Lung (tissue), 12 donors: Measurements from ENCODE around the gene SEC24C. TPM values are rescaled to one million over a fixed set of nuclear protein-coding genes. Genes with fewer than 3 reads are reported as not detected.
A peak's percentile ranks its signal among the peaks of the same experiment; 100 is the strongest.
"Not testable (repeated sequence)": the region's sequence is repeated elsewhere in the genome, so short reads cannot be mapped to it uniquely, and the experiment has no call there.

Experiments used
- ATAC-seq: fragments of 200-7000 bp; cut with Tn5 transposase; one replicate; pipeline ENCODE4 v1.9.1; 2020; ENCODE audit warnings: moderate number of reproducible peaks; ENCODE audit not compliant: insufficient read depth, low FRiP score
- DNase-seq, 3 donors: peaks; one replicate each; pipeline ENCODE4 v3.0.0-alpha.2; 2013 to 2017
- H3K27ac ChIP-seq, 2 donors: one replicate each; pipeline ENCODE4 v1.5.1; 2013; ENCODE audit warnings: mild to moderate bottlenecking in 2 of 2, moderate library complexity in 2 of 2, control low read depth in 1 of 2, inconsistent platforms in 1 of 2, low read depth in 1 of 2, low read length in 1 of 2
- H3K27me3 ChIP-seq, 3 donors: one replicate each; pipeline ENCODE4 v1.5.1; 2013; ENCODE audit warnings: low read length in 2 of 3; ENCODE audit not compliant: control insufficient read depth in 3 of 3, insufficient read depth in 3 of 3
- H3K36me3 ChIP-seq, 4 donors: one replicate each; pipeline ENCODE4 v1.5.1; 2013; ENCODE audit warnings: low read length in 4 of 4, mild to moderate bottlenecking in 1 of 4, moderate library complexity in 1 of 4; ENCODE audit not compliant: control insufficient read depth in 4 of 4, insufficient read depth in 4 of 4
- H3K4me1 ChIP-seq, 5 donors: one replicate each; pipeline ENCODE4 v1.5.1; 2013; ENCODE audit warnings: low read length in 5 of 5, mild to moderate bottlenecking in 2 of 5, moderate library complexity in 1 of 5; ENCODE audit not compliant: control insufficient read depth in 5 of 5, insufficient read depth in 5 of 5
- H3K4me3 ChIP-seq: one replicate; pipeline ENCODE4 v1.5.1; 2013; ENCODE audit warnings: mild to moderate bottlenecking, control low read depth, moderate library complexity
- H3K9ac ChIP-seq, 2 donors: one replicate each; pipeline ENCODE4 v1.5.1; 2013; ENCODE audit warnings: low read length in 2 of 2, control low read depth in 1 of 2; ENCODE audit not compliant: insufficient read depth in 1 of 2
- H3K9me3 ChIP-seq, 4 donors: one replicate each; pipeline ENCODE4 v1.5.1; 2013; ENCODE audit warnings: low read length in 3 of 4, mild to moderate bottlenecking in 1 of 4, moderate library complexity in 1 of 4; ENCODE audit not compliant: control insufficient read depth in 4 of 4, insufficient read depth in 3 of 4
- WGBS, 2 donors: extraction: QIAGEN DNeasy Blood & Tissue Kit; methylation state at CpG; one replicate each; pipeline ENCODE4 v1.1.7; 2013; 5-methylcytosine and 5-hydroxymethylcytosine counted together
- polyA plus RNA-seq, 2 donors: library from polyadenylated mRNA; stranded (reverse); fragments of 200-250 nt; gene quantifications; one replicate each; pipeline ENCODE4 v1.2.1, GENCODE V29; 2013
- total RNA-seq, 2 donors: library from RNA; depleted of rRNA in 1 of 2; stranded (reverse); fragments of >200 nt in 1 of 2; gene quantifications; one replicate each; pipeline ENCODE4 v1.2.1, GENCODE V29; 2014 to 2021
- TF ChIP-seq, protein P1 (sequence below): IDR thresholded peaks from 2 replicates; pipeline ENCODE4 v1.5.1; 2012; ENCODE audit warnings: mild to moderate bottlenecking; ENCODE audit errors: control extremely low read depth, extremely low read depth
- donor health status: control.
- donor health status: control.
- donor health status: Bipolar disorder and iron deficiency.
- donor health status: healthy.
- donor health status: DM: yes; HTN: yes; CAD: no.

Gene SEC24C
- total and polyA plus RNA-seq, 4 donors, result 42.3 to 77.4 (median 57.4) TPM

DNA sequence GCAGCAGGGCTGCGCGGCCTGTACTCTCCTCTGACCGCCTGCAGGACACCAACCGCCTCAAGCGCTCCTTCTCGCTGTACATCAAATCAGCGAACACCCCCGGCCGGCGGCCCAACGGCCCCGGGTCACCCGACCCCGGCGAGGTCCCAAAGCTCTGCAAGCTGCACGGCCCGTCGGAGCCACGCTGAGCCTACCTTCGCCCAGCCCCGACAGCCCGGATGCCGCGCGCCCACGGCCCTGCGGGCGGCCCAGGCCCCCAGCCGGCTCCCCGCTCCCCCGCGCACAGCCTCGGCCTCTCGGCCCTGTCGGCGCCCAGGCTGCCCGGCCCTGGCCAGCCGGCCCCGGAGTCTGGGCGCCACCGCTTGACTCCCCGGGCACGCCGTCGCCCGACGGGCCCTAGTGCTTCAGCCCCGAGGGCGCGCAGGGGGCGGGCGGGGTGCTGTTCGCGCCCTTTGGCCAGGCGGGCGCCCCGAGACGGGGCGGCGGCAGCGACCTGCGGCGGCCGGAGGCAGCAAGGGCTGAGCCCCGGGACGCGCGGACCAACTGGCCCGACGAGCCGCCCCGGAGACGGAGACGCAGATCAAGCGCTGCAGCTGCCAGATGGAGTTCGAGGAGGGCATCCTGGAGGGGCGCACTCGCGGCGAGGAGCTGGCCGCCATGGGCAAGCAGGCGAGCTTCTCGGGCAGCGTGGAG lies 11.1 kb upstream of the SEC24C start:
- Histone ChIP-seq H3K4me3 (no peak overlapping the region), H3K4me1 (peaks cover 0 to 12% (median 2%) of the 10 kb centered on the region in 5 donors), H3K36me3 (peaks cover 0 to 28% (median 3%) of the 10 kb centered on the region in 4 donors), H3K9ac (no peak overlapping the region), H3K27me3 (no peaks in the 10 kb centered on the region), H3K27ac (no peak overlapping the region), H3K9me3 (no peaks in the 10 kb centered on the region)
- ATAC-seq (no peak), DNase-seq (no peak)
- 85 to 86% methylated on average over 82 to 84 of the region's 84 CpGs for WGBS, 2 donors
- TF ChIP-seq, protein P1, sequence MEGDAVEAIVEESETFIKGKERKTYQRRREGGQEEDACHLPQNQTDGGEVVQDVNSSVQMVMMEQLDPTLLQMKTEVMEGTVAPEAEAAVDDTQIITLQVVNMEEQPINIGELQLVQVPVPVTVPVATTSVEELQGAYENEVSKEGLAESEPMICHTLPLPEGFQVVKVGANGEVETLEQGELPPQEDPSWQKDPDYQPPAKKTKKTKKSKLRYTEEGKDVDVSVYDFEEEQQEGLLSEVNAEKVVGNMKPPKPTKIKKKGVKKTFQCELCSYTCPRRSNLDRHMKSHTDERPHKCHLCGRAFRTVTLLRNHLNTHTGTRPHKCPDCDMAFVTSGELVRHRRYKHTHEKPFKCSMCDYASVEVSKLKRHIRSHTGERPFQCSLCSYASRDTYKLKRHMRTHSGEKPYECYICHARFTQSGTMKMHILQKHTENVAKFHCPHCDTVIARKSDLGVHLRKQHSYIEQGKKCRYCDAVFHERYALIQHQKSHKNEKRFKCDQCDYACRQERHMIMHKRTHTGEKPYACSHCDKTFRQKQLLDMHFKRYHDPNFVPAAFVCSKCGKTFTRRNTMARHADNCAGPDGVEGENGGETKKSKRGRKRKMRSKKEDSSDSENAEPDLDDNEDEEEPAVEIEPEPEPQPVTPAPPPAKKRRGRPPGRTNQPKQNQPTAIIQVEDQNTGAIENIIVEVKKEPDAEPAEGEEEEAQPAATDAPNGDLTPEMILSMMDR, result no peak

DNA sequence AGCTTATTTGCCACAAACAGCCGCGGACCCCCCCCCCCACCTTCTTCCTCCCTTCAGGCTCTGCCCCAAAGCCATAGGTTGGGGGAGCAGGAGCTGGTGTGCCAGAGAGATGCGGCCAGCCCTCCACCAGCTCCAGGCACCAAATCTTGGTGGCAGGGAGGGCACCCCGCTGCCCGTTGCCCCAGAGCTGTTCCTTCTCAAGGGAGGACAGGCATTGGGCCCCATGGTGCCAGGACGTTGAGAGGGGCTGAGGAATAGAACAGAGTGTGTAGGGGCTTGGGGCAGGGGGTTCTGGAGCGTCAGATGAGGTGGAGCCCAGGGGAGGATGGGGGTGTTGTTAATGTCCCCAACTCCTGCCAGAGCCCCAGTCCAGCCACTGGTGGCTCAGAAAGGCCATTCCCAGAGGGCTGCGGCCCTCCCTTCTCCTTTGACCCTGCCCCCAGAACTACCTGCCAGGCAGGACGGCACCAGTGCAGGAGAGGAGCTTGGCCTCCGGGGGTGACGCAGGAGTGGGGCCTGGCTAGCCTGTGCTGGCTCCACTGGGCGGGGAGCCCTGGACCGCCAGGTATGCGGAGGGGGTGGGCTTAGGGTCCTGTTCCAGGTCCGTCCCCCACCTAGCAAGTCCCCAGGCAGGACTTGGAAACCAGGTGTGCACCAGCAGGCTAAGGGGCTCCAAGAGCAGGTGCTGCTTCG lies 10.0 kb upstream of the SEC24C start:
- H3K36me3 ChIP-seq, result peaks cover 0 to 28% (median 2%) of the 10 kb centered on the region in 4 donors
- ATAC-seq, result no peak
- no peak overlapping the region for H3K4me3 ChIP-seq
- H3K9me3 ChIP-seq, result no peaks in the 10 kb centered on the region
- DNase-seq, result no peak
- WGBS, 2 donors, result 92 to 93% methylated on average over 14 to 16 of the region's 16 CpGs
- H3K27me3 ChIP-seq, result no peaks in the 10 kb centered on the region
- TF ChIP-seq, protein P1, result no peak
- H3K4me1 ChIP-seq, result peaks cover 0 to 12% (median 2%) of the 10 kb centered on the region in 5 donors
- no peak overlapping the region for H3K9ac ChIP-seq
- peak overlapping the region in 1 of 2 donors; percentile 5 for H3K27ac ChIP-seq

DNA sequence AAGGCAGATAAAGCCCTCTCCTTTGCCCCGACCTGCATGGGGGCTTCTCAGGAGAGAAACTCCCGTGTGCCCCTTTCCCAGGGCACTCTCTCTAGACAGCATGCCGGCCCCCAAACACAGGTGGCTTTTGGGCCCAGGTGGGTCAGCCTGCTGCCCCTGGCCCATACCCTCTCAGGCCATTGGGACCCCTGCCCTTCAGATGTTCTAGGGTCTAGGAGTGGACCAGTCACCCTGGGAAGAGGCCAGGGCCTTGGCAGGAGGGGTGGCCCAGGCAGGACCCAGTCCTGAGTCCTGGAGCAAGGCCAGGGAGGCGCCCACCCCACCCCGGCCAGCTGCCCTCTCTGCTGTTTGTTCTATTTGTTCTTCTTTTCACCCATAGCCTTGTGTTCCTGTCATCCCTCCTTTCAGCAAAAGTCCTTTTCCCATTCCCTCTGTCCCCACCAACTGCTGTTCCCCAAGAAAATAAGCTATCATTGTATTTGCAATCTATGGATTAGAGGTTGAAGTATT lies 9.3 kb upstream of the SEC24C start:
- Histone ChIP-seq H3K4me3 (no peak overlapping the region), H3K27ac (no peak overlapping the region), H3K27me3 (no peaks in the 10 kb centered on the region), H3K9ac (no peak overlapping the region), H3K4me1 (peaks cover 0 to 12% (median 2%) of the 10 kb centered on the region in 5 donors), H3K36me3 (peaks cover 0 to 28% (median 2%) of the 10 kb centered on the region in 4 donors), H3K9me3 (no peaks in the 10 kb centered on the region)
- ATAC-seq (no peak), DNase-seq (no peak)
- TF ChIP-seq, protein P1, result no peak
- 85 to 95% methylated on average over 5 of the region's 5 CpGs for WGBS, 2 donors

DNA sequence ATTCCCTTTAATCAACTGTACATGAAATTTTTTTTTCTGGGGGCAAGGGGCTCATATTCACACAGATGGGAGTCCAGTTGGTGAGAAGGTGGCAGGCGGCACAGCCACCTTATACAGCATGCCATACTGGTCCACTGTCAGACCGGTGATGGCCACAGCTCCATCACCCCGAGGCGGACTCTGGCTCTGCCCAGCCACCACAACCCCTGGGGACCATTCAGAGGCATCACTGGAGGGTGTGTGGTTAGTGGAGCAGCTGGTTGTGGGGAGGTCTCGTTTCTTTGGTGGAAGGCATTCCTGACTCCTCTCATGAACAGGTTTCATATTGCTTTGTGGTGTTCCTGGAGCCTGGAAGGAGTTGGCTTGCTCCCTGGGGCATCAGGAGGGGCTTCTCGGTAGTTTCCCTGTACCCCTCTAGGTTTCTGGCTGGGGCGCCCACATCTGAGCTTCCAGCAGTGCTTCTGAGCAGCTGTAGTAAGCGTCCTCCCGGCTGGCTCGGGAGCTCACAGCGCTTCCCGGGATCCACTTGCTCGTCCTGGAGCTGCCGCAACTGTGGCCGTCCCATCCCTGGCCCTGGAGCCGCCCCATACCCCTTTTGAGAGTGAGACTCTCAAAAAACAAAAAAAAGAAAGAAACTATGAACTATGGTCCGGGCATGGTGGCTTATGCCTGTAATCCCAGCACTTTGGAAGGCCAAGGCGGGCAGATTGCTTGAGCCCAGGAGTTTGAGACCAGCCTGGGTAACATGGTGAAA lies 3.5 kb upstream of the SEC24C start:
- not testable (repeated sequence) for ATAC-seq, H3K4me3 ChIP-seq, H3K9me3 ChIP-seq, H3K27me3 ChIP-seq, H3K27ac ChIP-seq, DNase-seq, H3K9ac ChIP-seq
- peaks cover 0 to 13% (median 5%) of the 10 kb centered on the region in 4 donors for H3K36me3 ChIP-seq
- WGBS, 2 donors, result 96 to 98% methylated on average over 17 to 18 of the region's 18 CpGs
- peaks cover 1 to 19% (median 6%) of the 10 kb centered on the region in 5 donors for H3K4me1 ChIP-seq
